ENCODE results near the gene B3GAT3.

Gene B3GAT3

DNA sequence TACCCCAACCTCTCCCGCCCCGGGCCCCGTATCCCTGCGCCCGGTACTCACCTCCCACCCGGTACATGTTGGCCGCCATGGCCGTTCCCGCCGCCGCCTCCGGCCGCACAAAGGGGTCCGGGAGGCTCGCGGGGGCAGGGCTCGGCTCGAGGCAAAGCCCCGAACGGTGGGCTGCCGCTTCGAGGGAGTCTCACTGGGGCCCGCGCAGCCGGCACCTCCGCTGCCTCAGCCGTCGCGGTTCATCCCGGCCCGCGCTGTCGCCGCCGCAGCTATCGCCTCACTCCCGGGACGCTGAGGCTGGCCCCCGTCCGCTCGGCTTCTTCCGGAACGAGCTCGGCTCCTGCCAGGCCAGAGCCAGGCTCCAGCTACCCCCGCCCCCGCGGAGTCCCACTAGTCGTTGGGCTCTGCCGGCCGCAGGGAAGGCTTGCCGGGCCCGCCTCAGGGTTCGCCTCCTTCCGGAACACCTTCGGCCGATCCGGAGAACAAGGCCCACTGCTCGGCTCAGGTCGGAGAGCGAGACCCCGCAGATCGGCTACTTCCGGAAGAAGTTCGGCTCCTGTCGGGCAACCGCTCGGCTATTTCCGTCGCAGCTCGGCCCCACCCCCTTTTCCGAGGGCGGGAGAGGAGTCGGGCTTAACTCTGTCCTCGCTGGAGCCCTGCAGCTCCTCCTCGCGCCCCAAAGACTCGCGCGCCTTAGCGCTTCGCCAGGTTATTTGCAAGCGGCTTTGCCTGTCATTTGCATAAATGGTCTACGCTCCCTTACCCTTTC, 20.2 kb downstream of the B3GAT3 start, which contains the start of gene MTA2:
Gene MTA2 (minus strand): TSS at position 494 of the 769 bp plus-strand sequence. CDS start 415 bp downstream, at position 79.
- TF ChIP-seq USF1 (IDR thresholded peaks at IDR 0.05) (peak; percentile 15; the same call in 1 of the 2 replicates), FOXM1 (IDR thresholded peaks at IDR 0.05; ENCODE audit: borderline replicate concordance, low read depth) (no peak), EGR1 (IDR thresholded peaks at IDR 0.05) (peak; percentile 74), TEAD4 (IDR thresholded peaks at IDR 0.05) (no peak), EP300 (IDR thresholded peaks at IDR 0.05; ENCODE audit: borderline replicate concordance) (peak; percentile 25; the same call in 1 of the 2 replicates), MAX (IDR thresholded peaks at IDR 0.05) (0 out of 2 replicates have a peak, but pooled peaks have one; percentile 17), YY1 (IDR thresholded peaks at IDR 0.05; ENCODE audit: low read depth) (peak; percentile 38), ZBTB7A (IDR thresholded peaks at IDR 0.05; ENCODE audit: low read depth) (peak; percentile 30), RAD21 (IDR thresholded peaks at IDR 0.05; ENCODE audit: low read depth) (no peak)

DNA sequence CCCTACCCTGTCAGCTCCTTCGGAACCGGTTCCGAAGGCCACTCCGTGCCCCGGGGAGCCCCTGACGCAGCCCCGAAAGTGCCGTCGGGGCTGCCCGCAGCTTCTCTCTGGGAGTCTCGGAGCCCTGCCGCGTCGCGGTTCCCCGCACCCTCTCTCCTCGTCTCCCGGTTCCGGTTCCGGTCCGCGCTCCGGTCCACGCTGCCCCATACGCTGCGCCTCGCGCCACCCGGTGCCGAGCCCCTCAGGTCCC, 20.7 kb downstream of the B3GAT3 start:
- TF ChIP-seq MAX (IDR thresholded peaks at IDR 0.05), result peak; percentile 86
- TF ChIP-seq NFIC (IDR thresholded peaks at IDR 0.05), result no peak
- TF ChIP-seq EP300 (IDR thresholded peaks at IDR 0.05; ENCODE audit: borderline replicate concordance), result no peak
- no peak for TF ChIP-seq RAD21 (IDR thresholded peaks at IDR 0.05; ENCODE audit: low read depth)
- TF ChIP-seq TAF1 (IDR thresholded peaks at IDR 0.05; ENCODE audit: low read depth), result 0 out of 2 replicates have a peak, but pooled peaks have one; percentile 2
- TF ChIP-seq YY1 (IDR thresholded peaks at IDR 0.05; ENCODE audit: low read depth), result no peak; the same call in 1 of the 2 replicates

DNA sequence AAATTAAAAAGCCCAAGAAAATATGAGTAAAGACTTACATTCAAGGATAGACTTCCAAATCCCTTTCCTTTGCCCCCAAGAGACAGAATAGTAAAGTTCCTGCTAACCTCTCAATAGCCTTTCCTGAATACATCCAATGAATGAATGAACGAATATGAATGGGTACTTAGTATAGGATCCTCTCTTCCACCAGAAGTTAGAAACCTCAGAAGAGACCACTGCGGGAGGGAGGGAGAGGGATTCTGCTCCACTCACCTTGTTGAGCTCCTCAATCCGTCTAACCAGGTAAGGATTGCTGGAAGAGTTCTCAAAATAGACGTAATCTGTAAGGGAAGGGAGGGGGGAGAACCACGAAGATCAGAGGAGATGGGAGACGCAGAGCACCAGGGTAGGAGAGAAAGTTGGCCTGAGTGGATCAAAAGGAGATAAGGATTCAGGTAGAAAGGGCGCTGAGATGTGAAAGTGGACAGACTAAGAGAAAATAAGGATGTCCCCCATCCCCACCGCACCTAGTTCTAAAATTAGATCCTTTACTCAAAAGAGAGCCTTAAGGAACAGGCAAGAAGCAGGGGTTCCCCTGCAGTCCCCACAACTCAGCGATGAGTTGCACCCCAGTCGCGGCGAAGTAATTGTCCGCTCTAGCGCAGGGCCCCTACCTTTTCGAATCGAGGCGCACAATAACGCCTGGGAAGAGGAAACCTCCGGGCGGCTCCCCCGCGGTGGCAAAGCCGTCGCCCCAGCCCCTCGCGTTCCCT, 21.2 kb downstream of the B3GAT3 start:
- no peak for TF ChIP-seq NFIC (IDR thresholded peaks at IDR 0.05)
- no peak for TF ChIP-seq YY1 (IDR thresholded peaks at IDR 0.05; ENCODE audit: low read depth)
- no peak for TF ChIP-seq USF1 (IDR thresholded peaks at IDR 0.05)
- no peak for TF ChIP-seq TAF1 (IDR thresholded peaks at IDR 0.05; ENCODE audit: low read depth)
- TF ChIP-seq FOXM1 (IDR thresholded peaks at IDR 0.05; ENCODE audit: borderline replicate concordance, low read depth), result no peak
- no peak for TF ChIP-seq TEAD4 (IDR thresholded peaks at IDR 0.05)
- TF ChIP-seq, protein P1, sequence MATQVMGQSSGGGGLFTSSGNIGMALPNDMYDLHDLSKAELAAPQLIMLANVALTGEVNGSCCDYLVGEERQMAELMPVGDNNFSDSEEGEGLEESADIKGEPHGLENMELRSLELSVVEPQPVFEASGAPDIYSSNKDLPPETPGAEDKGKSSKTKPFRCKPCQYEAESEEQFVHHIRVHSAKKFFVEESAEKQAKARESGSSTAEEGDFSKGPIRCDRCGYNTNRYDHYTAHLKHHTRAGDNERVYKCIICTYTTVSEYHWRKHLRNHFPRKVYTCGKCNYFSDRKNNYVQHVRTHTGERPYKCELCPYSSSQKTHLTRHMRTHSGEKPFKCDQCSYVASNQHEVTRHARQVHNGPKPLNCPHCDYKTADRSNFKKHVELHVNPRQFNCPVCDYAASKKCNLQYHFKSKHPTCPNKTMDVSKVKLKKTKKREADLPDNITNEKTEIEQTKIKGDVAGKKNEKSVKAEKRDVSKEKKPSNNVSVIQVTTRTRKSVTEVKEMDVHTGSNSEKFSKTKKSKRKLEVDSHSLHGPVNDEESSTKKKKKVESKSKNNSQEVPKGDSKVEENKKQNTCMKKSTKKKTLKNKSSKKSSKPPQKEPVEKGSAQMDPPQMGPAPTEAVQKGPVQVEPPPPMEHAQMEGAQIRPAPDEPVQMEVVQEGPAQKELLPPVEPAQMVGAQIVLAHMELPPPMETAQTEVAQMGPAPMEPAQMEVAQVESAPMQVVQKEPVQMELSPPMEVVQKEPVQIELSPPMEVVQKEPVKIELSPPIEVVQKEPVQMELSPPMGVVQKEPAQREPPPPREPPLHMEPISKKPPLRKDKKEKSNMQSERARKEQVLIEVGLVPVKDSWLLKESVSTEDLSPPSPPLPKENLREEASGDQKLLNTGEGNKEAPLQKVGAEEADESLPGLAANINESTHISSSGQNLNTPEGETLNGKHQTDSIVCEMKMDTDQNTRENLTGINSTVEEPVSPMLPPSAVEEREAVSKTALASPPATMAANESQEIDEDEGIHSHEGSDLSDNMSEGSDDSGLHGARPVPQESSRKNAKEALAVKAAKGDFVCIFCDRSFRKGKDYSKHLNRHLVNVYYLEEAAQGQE (IDR thresholded peaks at IDR 0.05; ENCODE audit: low read depth), result no peak
- TF ChIP-seq CREB1 (IDR thresholded peaks at IDR 0.05; ENCODE audit: low read depth), result no peak
- no peak for TF ChIP-seq ZBTB7A (IDR thresholded peaks at IDR 0.05; ENCODE audit: low read depth)
- no peak for TF ChIP-seq RAD21 (IDR thresholded peaks at IDR 0.05; ENCODE audit: low read depth)
- TF ChIP-seq EP300 (IDR thresholded peaks at IDR 0.05; ENCODE audit: borderline replicate concordance), result no peak
- TF ChIP-seq EGR1 (IDR thresholded peaks at IDR 0.05), result no peak
- TF ChIP-seq MAX (IDR thresholded peaks at IDR 0.05), result no peak
- TF ChIP-seq TCF12 (IDR thresholded peaks at IDR 0.05; ENCODE audit: low read depth), result no peak
- no peak for TF ChIP-seq CEBPB (IDR thresholded peaks at IDR 0.05)

- TF ChIP-seq EP300 (IDR thresholded peaks at IDR 0.05; ENCODE audit: borderline replicate concordance), result no peak
- no peak for TF ChIP-seq TAF1 (IDR thresholded peaks at IDR 0.05; ENCODE audit: low read depth)
- no peak for TF ChIP-seq YY1 (IDR thresholded peaks at IDR 0.05; ENCODE audit: low read depth)
- TF ChIP-seq CREB1 (IDR thresholded peaks at IDR 0.05; ENCODE audit: low read depth), result no peak
- TF ChIP-seq EGR1 (IDR thresholded peaks at IDR 0.05), result no peak
- no peak for TF ChIP-seq ZBTB7A (IDR thresholded peaks at IDR 0.05; ENCODE audit: low read depth)
- TF ChIP-seq RAD21 (IDR thresholded peaks at IDR 0.05; ENCODE audit: low read depth), result no peak
- TF ChIP-seq TCF12 (IDR thresholded peaks at IDR 0.05; ENCODE audit: low read depth), result no peak
- TF ChIP-seq USF1 (IDR thresholded peaks at IDR 0.05), result no peak
- TF ChIP-seq NFIC (IDR thresholded peaks at IDR 0.05), result no peak
- TF ChIP-seq, protein P1 (IDR thresholded peaks at IDR 0.05; ENCODE audit: low read depth), result no peak
- TF ChIP-seq MAX (IDR thresholded peaks at IDR 0.05), result no peak
- no peak for TF ChIP-seq TEAD4 (IDR thresholded peaks at IDR 0.05)
- TF ChIP-seq FOXM1 (IDR thresholded peaks at IDR 0.05; ENCODE audit: borderline replicate concordance, low read depth), result no peak
- no peak for TF ChIP-seq CEBPB (IDR thresholded peaks at IDR 0.05)
Measured at GRCh38 chr11:62599901-62600300, 21.9 kb downstream of the B3GAT3 start.
